GM19035 (cell line): ENCODE measurements around the gene PDE3A.
"Not testable (repeated sequence)": the region's sequence is repeated elsewhere in the genome, so short reads cannot be mapped to it uniquely, and the experiment has no call there.

Experiments
- ATAC-seq: cut with Tn5 transposase; IDR thresholded peaks from one replicate; pipeline ENCODE4 v1.9.1; 2021; ENCODE audit not compliant: unreplicated experiment

The PDE3A gene

DNA sequence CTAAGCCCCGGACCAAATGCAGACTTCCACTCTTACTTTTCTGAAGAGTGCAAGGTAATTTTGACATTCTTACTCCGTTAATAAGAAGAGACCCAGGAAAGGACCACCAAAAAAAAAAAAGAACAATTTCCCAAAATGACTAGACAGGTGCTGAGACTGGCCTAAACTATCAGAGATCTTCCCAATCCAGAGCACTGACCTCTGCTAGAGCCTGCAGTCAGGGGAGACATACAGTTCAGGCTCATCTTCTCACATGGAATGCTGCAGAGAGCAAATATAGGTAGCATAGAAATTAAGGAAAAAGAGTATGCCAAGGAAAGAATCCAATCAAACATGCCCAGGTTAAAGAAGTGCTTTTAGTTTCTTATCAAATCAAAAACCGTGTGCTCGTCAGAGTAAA lies 177.9 kb downstream of the PDE3A start:
- ATAC-seq, result no peak

DNA sequence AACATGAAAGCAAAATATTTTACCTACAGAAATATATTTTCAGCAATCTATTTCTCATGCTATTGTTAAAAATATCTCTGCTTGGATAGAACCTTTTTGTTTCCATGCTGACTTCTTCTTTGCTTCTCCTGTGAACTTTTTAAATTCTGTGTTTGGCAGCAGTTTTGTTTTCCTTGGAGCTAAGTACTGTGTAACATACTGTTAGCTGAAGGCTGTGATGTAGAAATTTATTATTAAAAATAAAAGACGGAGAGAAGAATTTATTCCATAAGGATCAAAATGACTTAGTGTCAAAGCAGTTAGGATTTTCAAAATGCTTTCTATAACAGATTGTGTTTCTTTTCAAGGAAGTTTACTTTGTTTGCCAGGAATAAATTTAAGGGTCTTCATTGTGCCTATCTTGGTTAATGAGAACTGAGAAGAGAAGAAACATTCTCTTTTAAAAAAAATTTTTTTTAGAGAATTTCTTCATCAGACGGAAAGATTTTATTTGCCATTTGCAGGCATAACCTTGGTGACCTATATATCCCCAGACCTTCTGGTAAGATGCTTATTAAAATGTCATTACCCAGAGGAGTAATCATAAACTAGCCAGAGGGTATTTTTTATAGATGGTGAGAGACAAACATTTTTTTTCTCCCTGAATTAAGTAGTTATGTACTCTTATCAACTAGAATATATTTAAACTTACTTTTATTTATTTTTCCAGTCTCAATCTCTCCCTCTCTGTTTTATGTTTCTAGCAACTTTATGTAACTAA lies 179.7 kb downstream of the PDE3A start:
- ATAC-seq, result no peak

GRCh38 chr12:20548611-20549010 lies 180.3 kb downstream of the PDE3A start:
- ATAC-seq, result no peak

DNA sequence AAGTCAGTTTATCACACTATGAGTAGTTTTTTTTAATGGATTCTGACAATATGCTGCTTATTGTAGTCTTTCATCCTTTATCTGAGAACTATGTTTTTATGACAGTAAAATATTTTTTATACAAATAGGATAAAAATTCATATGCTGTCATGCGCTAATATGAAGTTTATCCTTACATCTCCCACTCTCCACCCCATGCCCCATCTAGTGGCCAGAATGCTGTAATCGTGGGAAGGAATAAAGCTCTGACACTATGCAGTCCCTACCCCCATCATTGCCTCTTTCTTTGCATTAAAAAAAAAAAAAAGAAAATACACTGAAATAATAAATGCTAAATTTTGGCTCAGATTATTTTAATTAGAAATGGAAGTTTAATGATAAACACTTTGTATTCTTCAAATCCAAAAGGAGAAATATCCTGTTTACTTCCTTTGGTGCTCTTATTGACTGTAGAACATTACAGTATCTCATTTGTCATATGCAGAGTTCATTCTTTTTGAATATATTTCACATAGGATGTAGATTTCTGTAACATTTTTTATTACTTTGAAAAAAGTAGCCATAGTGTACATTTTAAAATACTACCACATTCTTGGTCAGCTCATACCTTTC lies 180.9 kb downstream of the PDE3A start:
- no peak for ATAC-seq

DNA sequence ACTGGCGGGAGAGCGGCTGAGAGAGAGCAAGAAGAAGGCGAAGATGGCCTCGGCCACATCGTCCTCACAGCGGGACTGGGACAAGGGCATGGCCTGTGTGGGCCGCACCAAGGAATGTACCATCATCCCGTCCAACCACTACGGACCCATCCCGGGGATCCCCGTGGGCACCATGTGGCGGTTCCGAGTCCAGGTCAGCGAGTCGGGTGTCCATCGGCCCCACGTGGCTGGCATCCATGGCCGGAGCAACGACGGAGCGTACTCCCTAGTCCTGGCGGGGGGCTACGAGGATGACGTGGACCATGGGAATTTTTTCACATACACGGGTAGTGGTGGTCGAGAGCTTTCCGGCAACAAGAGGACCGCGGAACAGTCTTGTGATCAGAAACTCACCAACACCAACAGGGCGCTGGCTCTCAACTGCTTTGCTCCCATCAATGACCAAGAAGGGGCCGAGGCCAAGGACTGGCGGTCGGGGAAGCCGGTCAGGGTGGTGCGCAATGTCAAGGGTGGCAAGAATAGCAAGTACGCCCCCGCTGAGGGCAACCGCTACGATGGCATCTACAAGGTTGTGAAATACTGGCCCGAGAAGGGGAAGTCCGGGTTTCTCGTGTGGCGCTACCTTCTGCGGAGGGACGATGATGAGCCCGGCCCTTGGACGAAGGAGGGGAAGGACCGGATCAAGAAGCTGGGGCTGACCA lies 183.6 kb downstream of the PDE3A start:
- ATAC-seq, result not testable (repeated sequence)

DNA sequence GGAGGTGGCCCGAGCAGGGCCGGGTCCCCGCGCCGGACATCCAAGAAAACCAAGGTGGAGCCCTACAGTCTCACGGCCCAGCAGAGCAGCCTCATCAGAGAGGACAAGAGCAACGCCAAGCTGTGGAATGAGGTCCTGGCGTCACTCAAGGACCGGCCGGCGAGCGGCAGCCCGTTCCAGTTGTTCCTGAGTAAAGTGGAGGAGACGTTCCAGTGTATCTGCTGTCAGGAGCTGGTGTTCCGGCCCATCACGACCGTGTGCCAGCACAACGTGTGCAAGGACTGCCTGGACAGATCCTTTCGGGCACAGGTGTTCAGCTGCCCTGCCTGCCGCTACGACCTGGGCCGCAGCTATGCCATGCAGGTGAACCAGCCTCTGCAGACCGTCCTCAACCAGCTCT lies 184.2 kb downstream of the PDE3A start:
- ATAC-seq, result not testable (repeated sequence)

GRCh38 chr12:20555015-20555414 lies 186.7 kb downstream of the PDE3A start:
- no peak for ATAC-seq

- ATAC-seq, result no peak
Measured at GRCh38 chr12:20555771-20556170, 187.4 kb downstream of the PDE3A start.

DNA sequence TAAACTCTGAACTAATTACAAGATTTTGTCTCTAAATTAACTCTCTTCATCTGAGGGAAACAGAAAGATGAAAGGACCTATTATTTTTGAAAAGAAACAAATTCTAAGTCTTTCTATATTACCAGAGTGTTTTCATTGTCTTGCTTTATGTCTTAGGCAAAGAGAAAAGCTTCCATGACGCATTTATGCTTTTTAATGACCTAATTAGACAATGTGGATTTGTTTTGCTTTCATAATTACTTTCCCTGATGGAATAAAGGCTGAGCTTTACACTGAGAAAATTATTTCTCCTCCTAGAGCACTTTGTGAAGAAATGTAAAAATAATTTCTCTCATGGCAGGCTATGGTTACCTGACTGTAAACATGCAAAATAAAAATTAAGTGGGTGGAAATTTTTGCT lies 188.8 kb downstream of the PDE3A start:
- ATAC-seq, result no peak

DNA sequence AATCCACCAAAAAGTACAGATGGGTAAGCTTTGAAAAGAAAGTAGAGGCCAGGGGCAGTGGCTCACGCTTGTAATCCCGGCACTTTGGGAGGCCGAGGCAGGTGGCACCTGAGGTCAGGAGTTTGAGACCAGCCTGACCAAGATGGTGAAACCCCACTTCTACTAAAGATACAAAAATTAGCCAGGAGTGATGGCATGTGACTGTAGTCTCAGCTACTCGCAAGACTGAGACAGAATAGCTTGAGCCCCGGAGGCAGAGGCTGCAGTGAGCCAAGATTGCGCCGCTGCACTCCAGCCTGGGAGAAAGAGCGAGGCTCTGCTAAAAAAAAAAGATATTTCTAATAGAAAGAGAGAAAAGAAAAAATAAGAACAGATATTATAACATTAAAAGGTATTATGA lies 192.6 kb downstream of the PDE3A start:
- ATAC-seq, result no peak

DNA sequence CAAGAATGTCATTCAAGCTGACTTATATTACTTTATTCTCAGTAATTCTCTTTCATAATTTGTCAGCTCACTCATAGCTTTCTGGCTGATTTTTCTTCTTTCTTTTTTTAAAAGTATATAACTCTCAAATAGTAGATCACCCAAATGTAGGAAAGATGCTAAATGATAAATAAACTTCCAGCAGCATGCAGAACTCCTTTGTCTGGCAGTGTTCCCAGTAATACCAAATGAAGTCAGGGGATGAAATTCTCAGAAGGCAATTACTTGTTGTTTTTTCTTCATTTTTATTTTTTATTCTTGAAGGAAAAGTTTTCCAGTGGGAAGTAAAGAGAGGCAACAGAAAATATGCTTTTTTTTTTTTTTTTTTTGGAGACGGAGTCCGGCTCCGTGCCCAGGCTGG lies 193.5 kb downstream of the PDE3A start:
- no peak for ATAC-seq

DNA sequence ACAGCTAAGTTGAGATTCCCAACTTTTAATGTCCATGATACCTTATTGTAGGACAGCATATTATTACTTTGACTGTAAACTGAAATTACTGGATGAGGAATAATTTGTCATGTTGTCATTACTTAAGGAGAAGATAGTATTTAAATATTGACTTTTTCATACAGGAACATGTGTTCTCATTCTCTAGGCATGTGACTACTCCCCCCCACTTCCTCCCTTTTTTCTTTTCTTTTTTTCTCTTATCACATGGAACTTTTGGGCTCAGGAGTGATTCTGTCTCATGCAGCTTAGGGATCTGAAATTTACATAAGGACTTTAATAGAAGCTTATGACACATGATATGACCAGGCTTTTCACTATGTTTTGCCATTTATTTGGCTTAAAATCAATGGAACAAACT lies 199.1 kb downstream of the PDE3A start:
- ATAC-seq, result no peak

DNA sequence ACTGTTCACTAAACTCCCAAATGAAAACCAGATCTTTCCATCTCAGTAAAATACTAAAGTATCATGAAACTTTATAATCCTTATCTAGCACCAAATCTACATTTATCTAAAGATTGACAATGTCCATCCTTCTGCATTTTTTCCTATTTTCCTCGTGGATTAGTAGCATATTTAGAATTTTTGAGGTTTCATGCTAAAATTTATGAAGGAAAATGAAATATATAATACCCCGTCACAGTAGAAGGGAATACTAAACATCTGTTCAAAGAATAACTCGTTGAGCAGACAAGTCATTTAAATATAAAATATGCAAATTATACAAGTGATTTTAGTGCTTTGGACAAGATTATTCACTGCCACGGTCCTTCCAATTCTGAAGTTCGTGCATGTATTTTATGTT lies 204.1 kb downstream of the PDE3A start:
- no peak for ATAC-seq

GRCh38 chr12:20576528-20576927 lies 208.2 kb downstream of the PDE3A start:
- no peak for ATAC-seq

GRCh38 chr12:20577054-20577453 lies 208.7 kb downstream of the PDE3A start:
- no peak for ATAC-seq

- ATAC-seq, result no peak
Measured at GRCh38 chr12:20578142-20578541, 209.8 kb downstream of the PDE3A start.

- no peak for ATAC-seq
Measured at GRCh38 chr12:20585055-20585625, 216.8 kb downstream of the PDE3A start.

GRCh38 chr12:20585913-20586312 lies 217.6 kb downstream of the PDE3A start:
- no peak for ATAC-seq

DNA sequence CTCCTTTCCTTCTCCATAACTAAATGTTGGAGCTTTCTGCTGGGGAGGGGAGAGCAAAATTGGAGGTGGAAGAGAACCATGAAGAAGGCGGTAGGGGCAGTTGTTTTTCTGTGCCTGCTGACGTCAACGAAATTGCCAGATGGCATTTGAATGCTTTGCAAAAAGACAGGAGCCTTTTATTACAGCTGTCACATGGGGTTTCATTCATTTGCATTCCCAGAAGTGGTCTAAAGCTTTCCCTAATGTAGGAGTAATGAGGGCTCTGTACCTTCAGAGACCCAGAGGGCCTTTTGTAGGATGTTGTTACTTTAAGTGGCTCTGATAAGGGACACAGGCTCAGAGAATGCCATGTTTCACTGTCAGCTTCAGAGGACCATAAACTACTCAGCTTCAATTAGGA lies 219.7 kb downstream of the PDE3A start:
- no peak for ATAC-seq

DNA sequence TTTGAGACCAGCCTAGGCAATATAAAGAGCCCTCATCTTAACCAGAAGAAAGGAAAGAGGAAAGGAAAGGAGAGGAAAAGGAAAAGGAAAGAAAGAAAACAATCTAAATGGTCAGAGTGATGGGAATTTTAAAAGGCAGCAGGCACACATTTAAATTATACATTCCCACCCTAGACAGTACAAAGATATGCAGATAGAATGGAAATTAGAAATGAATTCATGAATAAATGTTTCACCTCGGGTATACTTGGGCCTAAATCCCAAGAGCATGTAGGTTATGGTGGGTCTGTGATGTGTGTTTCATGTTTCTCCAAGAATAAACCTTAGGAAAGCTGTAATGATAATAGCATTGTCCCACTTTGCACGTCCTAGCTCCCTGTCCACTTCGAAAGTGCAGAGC lies 222.2 kb downstream of the PDE3A start:
- no peak for ATAC-seq

- no peak for ATAC-seq
Measured at GRCh38 chr12:20592556-20592955, 224.2 kb downstream of the PDE3A start.

DNA sequence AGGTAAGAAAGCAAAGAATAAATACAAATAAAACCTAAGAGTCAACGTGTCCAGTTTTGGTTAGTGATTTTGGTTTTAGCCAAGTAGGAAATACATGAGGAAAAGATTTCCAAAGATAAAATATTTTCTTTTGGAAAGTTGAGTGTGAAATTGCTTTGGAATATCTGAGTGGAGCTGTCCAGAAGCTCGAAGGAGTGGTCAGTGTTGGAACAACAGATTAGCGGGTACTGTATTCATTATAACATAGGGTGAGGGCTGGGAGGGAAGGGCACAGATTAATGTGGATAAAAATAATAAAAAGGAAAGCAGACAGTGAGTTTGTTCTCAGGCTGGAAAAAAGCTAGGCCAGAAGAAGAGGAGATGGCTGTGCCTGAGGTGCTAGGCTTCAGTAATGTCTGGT lies 225.3 kb downstream of the PDE3A start:
- no peak for ATAC-seq
